T-helper 2 cell treated with Interferon-gamma antibody and Interleukin-4, amounts not matched to agents 100 ng/mL and 5 ng/mL, for 36 hours (primary cell): ENCODE measurements around the gene HELZ2. TPM values are rescaled to one million over a fixed set of nuclear protein-coding genes. Genes with fewer than 3 reads are reported as not detected.

Experiments
- intact Hi-C: fragments of 100-400 bp; cut with micrococcal nuclease; formaldehyde crosslinking; loops from one replicate; pipeline ENCODE4 v1.15.1; 2023
- total RNA-seq: library from RNA; stranded (reverse); gene quantifications from 2 replicates; pipeline ENCODE4 v1.2.3, GENCODE V29; 2022

HELZ2 gene
- total RNA-seq, 1 donor from 2014 or later: 46.4 TPM

DNA sequence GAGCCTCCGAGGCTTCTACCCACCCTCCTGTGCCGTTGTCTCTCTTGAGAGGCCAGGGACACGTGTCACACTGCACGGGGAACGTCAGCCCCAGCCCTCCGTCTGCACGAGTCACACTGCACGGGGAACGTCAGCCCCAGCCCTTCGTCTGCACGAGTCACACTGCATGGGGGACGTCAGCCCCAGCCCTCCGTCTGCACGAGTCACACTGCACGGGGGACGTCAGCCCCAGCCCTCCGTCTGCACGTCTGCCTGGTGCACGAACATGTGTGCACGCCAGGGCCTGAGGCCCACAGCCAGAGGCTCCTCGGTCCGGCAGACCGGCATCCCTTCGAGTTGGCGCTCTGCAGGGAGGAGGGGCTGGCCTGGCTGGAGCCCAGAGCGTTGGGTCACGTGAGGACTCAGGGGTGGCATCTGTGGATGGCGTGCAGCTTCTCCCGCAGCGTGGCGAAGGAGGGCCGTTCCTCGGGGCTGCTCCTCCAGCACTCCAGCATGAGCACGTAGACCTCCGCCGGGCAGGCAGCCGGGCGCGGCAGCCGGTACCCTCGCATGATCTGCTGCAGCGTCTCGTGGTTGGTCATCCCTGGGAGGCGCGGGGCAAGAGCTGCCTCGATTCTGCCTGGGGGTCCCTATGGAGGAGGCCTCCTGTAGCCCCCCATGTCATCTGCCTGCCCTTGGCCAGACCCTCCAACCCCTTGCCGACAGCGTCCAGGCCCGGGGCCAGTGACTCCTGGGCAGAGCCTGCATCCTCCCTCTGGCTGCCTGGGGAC lies 33.4 kb downstream of the HELZ2 start:
- intact Hi-C loops: no loop called here

DNA sequence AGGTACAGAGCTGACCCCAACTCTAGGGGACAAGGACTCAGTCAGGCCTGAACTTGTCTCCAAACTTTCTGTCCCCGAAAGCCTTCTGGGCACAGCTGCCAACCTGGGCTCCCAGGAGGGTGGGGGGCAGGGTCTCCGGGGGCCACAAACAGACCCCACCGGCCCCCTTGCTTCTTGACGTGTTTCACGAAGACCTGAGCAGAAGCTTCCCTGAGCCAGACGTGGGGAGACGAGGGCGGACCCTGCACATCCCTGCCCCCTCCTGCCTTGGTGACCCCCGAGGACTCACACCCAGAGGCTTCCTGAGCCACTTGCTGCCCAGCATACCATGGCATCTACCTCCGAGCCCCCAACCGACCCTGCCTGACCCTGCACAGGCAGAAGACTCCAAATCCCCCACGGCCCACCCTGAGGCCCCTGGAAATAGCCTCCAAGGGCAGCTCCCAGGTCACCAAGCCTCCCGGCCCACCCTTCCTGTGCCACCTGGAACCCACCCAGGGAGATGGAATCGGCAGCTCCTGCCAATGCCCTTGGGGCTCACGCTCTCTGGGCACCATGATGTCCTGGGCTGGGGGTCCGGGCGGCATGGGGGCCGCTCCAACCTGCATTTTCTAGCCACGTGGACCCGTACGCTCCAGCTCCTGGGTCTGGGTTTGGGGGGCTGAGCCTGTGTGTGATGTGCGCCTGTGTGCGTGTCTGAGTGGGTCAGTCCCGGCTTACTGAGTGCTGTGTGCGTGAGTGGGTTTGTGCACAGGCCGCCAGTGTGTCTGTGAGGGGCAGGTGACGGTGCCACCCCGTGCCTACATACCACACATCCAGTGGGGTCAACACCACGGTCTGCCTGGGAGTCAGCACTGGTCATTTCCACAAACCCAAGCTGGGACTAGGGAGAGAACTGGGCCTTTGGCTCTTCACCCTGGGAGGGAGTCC lies 34.3 kb downstream of the HELZ2 start:
- intact Hi-C loops: loop anchor here (2.0 to 5.0 kb wide), 6 partner anchors 33 to 433 kb away; partner anchors contain the start of genes ARFRP1, HELZ2, UCKL1 and ZGPAT

DNA sequence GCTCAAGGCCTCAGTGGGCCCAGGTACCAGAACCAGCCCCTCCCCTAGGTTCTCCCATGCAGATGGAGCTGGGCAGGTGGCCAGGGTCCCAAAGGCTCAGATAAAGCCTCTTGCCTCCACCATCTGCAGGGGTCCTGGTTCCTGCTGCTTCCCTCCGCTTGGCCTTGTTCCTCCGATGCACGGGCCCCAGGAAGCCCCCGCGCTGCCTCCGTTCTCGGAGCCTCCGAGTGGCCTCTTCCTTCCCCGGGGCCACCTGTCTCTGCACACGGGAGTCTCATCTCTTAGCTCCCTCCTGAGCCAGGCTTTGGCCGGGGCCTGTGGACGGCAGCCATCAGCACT lies 35.0 kb downstream of the HELZ2 start:
- intact Hi-C loops: loop anchor here (2.0 to 5.0 kb wide), 6 partner anchors 33 to 433 kb away; partner anchors contain the start of genes ARFRP1, HELZ2, UCKL1 and ZGPAT

DNA sequence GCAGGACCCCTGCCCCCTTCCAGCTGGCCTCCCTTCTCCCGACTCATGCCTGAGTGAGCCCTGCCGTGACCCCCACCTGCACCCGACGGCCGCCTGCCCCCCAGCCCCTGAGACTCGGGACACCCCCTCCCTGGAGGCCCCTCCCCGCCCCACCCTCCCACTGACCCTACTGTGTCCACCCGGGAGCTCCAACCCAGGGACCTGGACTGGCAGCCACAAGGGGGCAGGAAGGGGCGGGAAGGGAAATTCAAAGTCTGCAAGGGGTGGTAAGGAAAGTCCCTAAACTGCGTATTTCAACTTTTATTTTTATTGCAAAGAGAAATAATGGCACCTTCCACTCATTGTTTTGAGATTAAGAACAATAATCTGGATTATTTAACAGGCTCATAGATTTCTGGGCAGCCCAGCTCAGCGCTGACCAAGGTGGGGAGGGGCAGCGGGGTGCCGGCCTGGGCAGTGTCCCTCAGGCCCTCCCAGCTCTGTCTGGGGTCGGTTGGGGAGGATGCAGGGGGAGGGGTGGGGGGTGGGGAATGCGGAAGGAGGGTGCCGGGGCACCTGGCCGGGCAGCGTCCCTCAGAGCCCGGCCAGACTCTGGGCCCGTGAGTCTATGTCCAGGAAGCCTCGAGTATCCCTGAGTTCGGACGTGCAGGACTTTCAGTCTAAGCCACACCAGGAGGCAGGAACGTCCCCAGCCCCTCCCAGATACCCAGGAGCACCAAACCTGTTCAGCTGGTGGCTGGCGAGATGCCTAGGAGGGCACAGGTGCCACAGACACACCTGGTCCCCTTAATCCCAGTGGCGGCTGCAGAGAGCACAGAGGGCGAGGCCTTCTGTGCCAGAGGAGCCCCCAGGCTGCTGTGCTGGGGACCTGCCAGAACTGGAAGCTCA lies 35.6 kb downstream of the HELZ2 start:
- intact Hi-C loops: loop anchor here (2.0 to 5.0 kb wide), 6 partner anchors 34 to 434 kb away; partner anchors contain the start of genes ARFRP1, HELZ2, UCKL1 and ZGPAT

DNA sequence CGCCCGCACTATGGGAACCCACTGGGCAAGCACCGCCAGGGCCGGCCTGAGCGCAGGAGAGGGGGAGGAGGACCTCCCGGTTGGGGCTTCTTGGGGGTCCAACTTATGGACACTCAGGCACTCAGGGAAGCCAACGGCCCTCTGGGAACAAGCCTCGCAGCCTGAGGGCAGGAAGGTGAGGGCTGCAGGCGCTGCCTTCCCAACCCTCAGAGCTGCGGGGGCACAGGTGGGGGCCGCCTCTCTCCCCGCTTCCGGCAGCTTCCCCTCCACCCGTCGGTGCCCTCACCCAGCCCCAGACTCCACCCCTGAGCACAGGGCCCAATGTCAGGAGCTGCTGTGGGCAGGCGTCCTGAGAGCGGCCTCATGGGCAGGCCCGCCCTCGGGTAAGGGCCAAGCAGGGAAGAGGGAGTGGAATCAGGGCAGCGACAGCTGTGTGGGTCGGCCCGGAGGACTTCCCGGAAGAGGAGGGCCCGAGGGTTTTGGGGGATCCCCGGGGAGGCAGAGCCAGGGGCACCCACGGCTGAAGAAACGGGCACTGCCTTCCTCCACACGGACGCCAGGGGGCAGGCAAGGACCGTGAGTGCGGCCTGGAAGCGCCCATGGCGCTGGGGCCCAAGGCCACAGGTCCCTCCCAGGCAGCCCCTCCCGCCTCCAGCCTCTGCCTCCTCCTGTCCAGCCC lies 36.4 kb downstream of the HELZ2 start:
- intact Hi-C loops: loop anchor here (1.0 to 5.0 kb wide), 9 partner anchors 16 to 435 kb away; partner anchors contain the start of genes ARFRP1, HELZ2, TPD52L2 and UCKL1

DNA sequence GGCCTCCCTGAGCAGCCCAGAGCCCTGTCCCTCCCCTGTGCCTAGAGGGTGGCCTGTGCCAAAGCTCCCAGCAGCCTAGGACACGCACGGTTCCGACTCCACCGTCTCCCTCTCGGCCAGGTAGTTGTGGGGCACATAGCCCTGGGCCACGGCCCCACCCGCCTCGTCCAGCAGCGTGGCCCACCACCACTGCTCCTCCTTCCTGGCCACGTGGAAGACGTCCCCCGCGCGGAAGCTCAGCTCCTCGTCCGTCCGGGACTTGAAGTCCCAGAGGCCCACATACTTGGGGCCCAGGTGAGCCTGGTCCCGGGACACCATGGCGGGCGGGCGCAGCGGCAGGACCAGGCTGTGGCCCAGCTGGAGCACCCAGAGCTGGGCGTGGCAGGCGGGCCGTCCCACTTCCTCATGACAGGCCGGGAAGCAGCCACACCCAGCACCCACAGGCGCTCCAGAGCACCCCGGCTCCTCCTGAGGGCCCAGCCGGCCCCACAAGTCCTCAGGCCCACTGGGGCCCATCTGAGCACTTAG lies 37.0 kb downstream of the HELZ2 start, which contains the start of gene PTK6:
Gene PTK6 (minus strand): TSS at position 380 of the 528 bp plus-strand sequence. CDS start 62 bp downstream, at position 318.
- intact Hi-C loops: loop anchor here (1.0 to 5.0 kb wide), 8 partner anchors 16 to 435 kb away; partner anchors contain the start of genes ARFRP1, HELZ2, TPD52L2 and UCKL1

DNA sequence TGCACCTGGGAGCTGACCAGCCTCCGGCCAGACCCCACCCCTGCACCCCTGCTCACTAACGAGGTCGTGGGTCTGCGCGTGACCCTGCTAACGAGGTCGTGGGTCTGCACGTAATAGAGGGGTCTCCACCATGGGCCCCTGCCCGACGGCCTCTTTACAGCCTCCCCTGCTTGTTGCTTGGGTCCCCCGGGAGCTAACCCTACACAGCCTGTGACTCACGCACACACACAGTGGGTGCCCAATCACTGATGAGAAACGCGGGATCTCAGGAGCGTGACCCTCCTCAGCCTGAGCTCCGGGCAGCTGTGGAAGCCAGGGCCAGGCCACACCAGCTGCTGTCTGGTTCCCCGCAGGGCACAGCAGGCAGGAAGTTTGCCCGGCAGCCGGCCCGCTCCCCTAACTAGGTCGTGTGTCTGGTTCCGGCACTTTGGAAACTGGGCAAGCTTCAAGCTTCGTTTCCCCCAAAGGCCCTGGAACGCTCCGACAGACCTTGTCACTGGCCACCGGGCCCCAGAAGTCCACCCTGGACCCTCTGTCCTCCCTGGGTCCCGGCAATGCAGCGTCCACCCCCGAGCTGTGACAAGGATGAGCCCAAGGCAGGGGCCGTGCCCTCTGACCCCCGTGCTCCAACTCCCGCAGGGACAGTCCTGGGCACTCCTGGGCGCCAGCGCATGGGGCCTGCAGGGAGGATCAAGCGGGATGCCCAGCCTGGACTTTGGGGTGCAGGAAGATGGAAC lies 37.6 kb downstream of the HELZ2 start:
- intact Hi-C loops: loop anchor here (2.0 to 5.0 kb wide), 6 partner anchors 36 to 436 kb away; partner anchors contain the start of genes ARFRP1, HELZ2, TPD52L2 and UCKL1

DNA sequence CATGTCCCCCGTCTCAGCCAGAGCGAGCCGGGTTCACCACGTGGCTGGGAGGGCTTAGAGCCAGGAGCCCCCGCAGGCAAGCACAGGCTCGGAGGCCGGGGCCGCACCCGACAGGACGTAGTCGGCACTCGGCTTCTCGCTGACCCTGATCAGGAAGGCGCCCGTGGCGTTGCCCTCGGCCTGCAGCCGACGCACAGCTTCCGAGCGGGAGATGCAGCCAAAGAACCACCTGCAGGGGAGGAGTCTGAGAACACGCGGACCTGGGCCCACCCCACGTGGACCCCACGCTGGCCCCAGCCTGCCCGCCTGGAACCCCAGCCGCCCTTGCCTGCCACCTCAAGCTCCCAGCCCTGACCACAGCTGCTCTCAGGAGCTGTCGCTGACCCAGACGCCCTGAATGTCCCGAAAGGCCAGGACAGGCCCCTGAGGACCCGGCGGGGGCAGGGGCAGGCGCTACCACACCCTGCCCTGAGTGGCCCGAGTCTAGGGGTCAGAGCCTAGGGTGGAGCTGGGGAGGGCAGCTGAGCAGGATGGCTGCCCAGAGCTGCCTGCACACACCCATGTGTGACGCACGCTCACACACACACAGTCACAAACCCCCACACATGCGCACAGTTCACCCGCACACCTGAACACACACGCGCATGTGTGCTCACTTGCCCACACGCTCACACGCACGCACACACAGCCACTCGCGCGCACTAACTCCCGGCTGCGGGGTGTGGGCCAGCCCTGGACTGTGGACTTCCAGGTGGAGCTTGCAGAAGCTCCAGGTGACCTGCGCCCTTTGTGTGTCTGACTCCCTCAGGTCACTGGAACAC lies 39.0 kb downstream of the HELZ2 start:
- intact Hi-C loops: loop anchor here (5.0 kb wide), 5 partner anchors 37 to 437 kb away; partner anchors contain the start of genes ARFRP1, HELZ2, UCKL1 and ZGPAT

DNA sequence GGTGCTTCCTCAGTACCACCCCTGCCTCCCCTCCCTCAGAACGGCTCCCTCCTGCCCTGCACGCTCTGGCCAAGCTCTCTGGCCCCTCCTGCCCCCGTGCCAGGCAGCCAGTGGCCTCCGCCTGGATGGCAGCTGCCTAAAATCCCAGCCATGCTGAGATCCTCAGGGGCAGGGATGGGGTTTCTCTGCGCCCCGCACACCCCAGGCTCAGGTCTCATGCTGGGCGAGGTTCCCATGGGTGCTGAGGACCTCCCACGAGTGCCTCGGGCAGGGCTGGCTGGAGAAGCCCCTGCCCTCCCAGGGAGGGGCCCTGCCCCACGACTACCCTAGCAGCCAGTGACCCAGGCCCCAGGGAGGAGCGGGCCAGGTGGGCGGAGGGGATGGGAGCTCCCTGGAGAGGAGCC lies 39.6 kb downstream of the HELZ2 start:
- intact Hi-C loops: no loop called here

DNA sequence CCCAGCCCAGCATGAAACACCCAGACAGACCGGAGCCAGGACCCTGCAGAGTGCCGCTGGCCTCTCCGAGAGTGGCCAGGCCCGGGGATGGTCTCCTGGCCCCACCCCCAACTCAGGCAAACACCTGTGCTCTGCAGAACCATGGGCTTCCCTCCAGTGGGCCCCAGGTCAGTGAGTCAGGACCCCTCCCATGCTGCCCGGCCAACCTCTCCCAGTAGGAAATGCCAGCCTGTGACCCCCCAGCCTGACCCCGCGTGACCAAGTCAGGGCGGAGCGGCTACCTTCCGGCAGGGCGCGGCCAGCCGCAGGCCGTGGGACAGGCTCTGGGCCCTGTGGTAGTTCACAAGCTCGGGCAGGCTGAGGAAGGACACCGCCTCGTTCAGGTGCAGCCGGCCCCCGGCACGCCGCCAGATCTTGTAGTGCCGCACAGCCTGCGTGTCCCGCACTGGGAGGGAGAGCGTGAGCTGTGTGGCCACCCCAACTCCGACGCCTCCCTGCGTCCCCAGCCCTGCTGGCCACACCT lies 40.1 kb downstream of the HELZ2 start:
- intact Hi-C loops: no loop called here

DNA sequence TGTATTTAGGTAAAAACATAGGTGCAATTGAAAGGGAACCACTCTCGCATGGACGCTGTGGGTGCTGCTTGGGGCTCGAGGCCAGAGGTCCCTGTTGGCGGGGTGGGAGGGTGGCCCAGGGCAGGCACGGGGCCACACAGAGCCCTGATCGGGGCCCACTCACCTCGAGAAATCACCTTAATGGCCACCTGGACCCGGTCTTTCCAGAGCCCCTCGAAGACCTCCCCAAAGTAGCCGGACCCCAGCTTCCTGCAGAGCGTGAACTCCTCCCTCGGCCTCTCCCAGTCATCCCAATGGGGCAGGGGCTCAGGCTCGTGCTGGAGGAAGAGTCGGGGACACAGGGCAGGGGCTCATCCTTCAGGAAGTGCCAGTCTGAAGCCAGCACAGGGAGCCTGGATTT lies 40.7 kb downstream of the HELZ2 start:
- intact Hi-C loops: no loop called here

DNA sequence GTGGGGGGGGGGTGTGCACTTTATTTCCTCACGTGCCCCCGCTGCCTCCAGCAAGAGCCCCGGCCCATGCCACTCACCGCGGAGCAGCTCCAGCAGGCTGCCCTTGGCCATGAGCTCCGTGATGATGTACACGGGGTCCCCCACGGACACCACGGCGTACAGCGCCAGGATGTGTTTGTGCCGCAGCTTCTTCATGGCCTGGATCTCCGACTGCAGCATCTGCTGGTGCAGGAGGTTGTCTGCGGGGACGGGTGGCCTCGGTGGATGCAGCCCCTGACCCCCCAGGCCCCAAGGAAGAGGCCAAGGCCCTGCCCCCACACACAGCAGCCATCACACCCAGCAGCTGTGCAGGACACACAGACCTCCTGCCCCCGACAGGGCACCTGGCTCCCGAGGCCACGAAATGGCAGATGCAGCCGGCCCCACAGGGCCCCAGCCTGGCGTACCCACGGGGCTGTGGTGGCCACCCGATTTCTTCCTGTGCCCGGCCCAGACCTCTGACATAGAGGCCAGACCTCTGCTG lies 41.5 kb downstream of the HELZ2 start:
- intact Hi-C loops: no loop called here

DNA sequence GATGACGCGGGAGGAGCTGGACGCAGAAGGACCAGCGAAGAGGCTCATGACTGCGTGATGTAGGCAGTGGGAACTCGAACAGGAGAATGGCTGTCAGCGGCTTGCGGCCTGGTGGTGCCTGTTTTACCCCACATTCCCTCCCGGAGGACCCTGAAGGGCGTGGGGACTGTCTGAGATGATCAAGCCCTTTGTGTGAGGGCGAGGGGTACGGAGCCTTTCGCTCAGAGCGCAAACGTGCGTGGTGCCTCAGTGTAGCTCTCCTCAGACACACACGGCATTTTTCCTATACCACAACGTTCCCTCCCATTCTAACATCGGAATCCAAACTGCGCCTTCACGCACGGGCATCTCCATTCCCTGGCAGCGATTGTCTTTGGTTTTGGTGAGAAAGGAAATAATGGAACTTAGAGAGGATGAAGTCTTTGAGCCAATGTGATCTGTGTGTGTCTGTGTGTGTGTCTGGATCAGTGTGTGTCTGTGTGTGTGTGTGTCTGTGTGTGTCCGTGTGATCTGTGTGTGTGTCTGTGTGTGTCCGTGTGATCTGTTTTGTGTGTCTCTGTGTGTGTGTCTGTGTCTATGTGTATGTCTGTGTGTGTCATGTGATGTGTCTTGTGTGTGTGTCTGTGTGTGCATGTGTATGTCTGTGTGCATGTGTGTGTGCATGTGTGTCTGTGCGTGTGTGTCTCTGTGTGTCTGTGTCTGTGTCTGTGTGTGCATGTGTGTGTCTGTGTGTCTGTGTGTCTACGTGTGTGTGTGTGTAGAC lies 42.2 kb downstream of the HELZ2 start:
- intact Hi-C loops: no loop called here

DNA sequence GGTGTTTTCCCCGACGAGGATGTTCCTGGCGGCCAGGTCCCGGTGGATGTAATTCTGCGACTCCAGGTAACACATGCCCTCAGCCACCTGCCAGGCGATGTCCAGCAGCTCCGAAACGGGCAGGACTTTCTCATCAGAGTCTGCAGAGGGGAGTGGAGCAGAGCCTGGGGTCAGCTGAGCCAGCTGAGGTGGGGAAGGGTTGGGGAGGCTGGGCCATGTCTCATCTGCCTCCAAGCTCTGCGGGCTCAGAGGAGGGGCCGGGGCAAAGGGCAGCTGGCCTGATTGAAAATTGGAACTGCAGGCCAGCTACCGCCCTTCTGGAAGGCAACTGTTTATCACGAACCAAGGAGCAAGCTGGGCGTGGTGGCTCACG lies 43.3 kb downstream of the HELZ2 start:
- intact Hi-C loops: no loop called here

DNA sequence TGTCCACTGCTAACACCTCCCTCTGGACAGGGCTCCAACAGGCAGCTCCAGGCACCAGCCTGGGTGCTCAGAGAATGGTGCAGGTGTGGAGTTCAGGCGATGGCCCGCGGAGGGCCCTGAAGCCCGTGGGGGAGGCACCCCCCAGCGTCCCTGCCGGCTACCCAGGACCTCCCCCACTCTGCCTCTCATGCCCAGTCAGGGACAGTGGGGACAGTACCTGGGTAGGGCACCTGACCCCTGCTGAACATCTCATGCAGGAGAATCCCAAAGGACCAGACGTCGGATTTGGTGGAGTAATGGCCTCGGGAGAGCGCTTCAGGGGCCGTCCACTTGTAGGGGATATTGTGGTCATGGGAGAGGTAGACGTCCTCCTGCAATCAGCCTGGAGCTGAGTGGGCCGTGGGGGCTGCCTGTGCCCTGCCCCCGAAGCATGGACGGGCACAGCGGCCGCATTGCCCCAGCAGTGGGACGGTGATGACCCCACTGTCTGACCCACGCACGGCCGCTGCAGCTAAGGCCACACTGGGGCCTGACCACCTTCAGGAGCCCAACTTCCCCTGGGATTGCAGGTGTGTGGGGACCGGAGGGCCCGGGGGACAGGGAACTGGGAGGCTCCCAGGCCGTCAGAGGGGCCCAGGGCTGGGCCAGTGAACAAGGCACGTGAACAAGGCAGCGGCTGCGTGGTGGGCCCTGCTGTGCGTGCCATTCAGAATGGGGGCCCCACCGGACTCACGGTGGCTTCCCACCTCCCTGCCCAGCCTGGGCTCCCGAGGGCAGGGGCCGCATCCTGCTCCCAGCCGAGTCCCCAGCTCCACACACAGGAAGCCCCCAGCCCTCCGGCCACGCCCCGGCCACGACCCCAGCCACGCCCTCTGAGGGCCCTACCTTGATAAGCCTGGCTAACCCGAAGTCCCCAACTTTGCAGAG lies 43.9 kb downstream of the HELZ2 start:
- intact Hi-C loops: no loop called here
